GM23248 (cell line): Measurements from ENCODE around the gene B3GAT3. TPM values are rescaled to one million over a fixed set of nuclear protein-coding genes. Genes with fewer than 3 reads are reported as not detected.
A peak's percentile ranks its signal among the peaks of the same experiment; 100 is the strongest.

Experiments used
- DNase-seq: peaks from one replicate; pipeline ENCODE4 v3.0.0-alpha.2; 2015
- H2AFZ ChIP-seq: fragments of 200-600 bp; sonication (generic); 2 replicates; pipeline ENCODE4 v1.6.1; 2016; ENCODE audit warnings: antibody characterized with exemption
- H3F3A ChIP-seq: fragments of 200-600 bp; sonication (generic); 2 replicates; pipeline ENCODE4 v1.6.1; 2016; ENCODE audit warnings: mild to moderate bottlenecking, antibody characterized with exemption, mixed run types; ENCODE audit not compliant: insufficient read depth
- H3K27ac ChIP-seq: fragments of 200-600 bp; sonication (generic); 2 replicates; pipeline ENCODE4 v1.5.1; 2016; ENCODE audit warnings: mild to moderate bottlenecking
- H3K27me3 ChIP-seq: fragments of 200-600 bp; sonication (generic); replicated peaks from 2 replicates; pipeline ENCODE4 v1.6.1; 2016; ENCODE audit warnings: mild to moderate bottlenecking; ENCODE audit not compliant: insufficient read depth
- H3K36me3 ChIP-seq: fragments of 200-600 bp; sonication (generic); 2 replicates; pipeline ENCODE4 v1.6.1; 2016; ENCODE audit warnings: low read depth, mild to moderate bottlenecking
- H3K4me1 ChIP-seq: fragments of 200-600 bp; sonication (generic); 2 replicates; pipeline ENCODE4 v1.6.1; 2016; ENCODE audit warnings: mild to moderate bottlenecking; ENCODE audit not compliant: insufficient read depth
- H3K4me2 ChIP-seq: fragments of 200-600 bp; sonication (generic); one replicate; pipeline ENCODE4 v1.6.1; 2016; ENCODE audit warnings: mild to moderate bottlenecking; ENCODE audit not compliant: unreplicated experiment
- H3K4me3 ChIP-seq: fragments of 200-600 bp; sonication (generic); 2 replicates; pipeline ENCODE4 v1.5.1; 2016; ENCODE audit warnings: mild to moderate bottlenecking
- H3K79me2 ChIP-seq: fragments of 200-600 bp; sonication (generic); 2 replicates; pipeline ENCODE4 v1.6.1; 2016; ENCODE audit warnings: mild to moderate bottlenecking; ENCODE audit not compliant: insufficient read depth
- H3K9ac ChIP-seq: fragments of 200-600 bp; sonication (generic); 2 replicates; pipeline ENCODE4 v1.6.1; 2016; ENCODE audit warnings: mild to moderate bottlenecking
- H3K9me2 ChIP-seq: fragments of 200-600 bp; sonication (generic); 2 replicates; pipeline ENCODE4 v1.6.1; 2016; ENCODE audit warnings: mixed run types, mild to moderate bottlenecking, moderate library complexity; ENCODE audit not compliant: insufficient read depth
- H3K9me3 ChIP-seq: fragments of 200-600 bp; sonication (generic); one replicate; pipeline ENCODE4 v1.6.1; 2017; ENCODE audit warnings: low read depth
- H4K20me1 ChIP-seq: fragments of 200-600 bp; sonication (generic); 2 replicates; pipeline ENCODE4 v1.6.0; 2016; ENCODE audit not compliant: insufficient read depth
- EZH2 ChIP-seq: fragments of 200-600 bp; sonication (generic); IDR thresholded peaks from 2 replicates; pipeline ENCODE4 v1.6.1; 2018; ENCODE audit warnings: antibody characterized with exemption, mild to moderate bottlenecking; ENCODE audit not compliant: insufficient read depth, poor library complexity, severe bottlenecking
- EZH2phosphoT487 ChIP-seq: fragments of 200-600 bp; sonication (generic); IDR thresholded peaks from 2 replicates; pipeline ENCODE4 v1.6.1; 2018; ENCODE audit warnings: antibody characterized with exemption, moderate library complexity, mild to moderate bottlenecking, low read depth; ENCODE audit not compliant: insufficient read depth
- WGBS, 2 experiments: methylation state at CpG; one replicate each; pipeline ENCODE4 v1.1.6; 2015 to 2017; ENCODE audit warnings: low lambda C conversion rate in 2 of 2, low coverage in 1 of 2; ENCODE audit errors: missing lambda C conversion rate in 2 of 2; 5-methylcytosine and 5-hydroxymethylcytosine counted together
- in situ Hi-C: fragments of 300-500 bp; cut with MboI; formaldehyde crosslinking; loops from 2 replicates; pipeline ENCODE4 v1.15.0; 2020
- polyA plus RNA-seq: library from polyadenylated mRNA; unstranded; fragments of >200 nt; fragmentation: Nextera tagmentation; extraction: Ambion mirVana; gene quantifications from 2 replicates; pipeline ENCODE4 v1.2.1, GENCODE V29; 2016
- total RNA-seq: library from RNA; depleted of rRNA; stranded (reverse); fragments of >200 nt; shearing (Covaris generic); gene quantifications from 2 replicates; pipeline ENCODE4 v1.2.3, GENCODE V29; 2014

B3GAT3 gene
- total and polyA plus RNA-seq, 2 experiments from 2014 or later = 35.6 to 44.2 TPM

DNA sequence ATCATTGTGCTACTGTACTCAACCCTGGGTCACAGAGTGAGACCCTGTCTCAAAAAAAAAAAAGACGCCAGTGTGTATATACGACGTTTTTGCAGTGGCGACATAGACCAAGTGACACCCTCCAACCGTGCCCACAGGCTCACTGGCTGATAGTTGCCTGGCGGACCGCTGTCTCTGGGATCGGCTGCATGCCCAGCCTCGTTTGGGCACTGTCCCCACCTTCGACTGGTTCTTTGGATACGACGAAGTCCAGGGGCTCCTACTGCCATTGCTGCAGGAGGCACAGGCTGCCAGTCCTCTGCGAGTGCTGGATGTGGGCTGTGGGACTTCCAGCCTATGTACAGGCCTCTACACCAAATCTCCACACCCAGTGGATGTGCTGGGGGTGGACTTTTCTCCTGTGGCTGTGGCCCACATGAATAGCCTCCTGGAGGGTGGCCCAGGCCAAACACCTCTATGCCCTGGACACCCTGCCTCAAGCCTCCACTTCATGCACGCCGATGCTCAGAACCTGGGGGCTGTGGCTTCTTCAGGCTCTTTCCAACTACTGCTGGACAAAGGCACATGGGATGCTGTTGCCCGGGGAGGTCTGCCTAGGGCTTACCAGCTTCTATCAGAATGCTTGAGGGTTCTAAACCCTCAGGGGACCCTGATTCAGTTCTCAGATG lies 44.6 kb upstream of the B3GAT3 start:
- Histone ChIP-seq H4K20me1 (no peaks in the 10 kb centered on the region), H3K27me3 (no peaks in the 10 kb centered on the region), H3K27ac (peak overlapping the region; percentile 72), H3K4me2 (peak overlapping the region; percentile 90), H3K9me2 (no peaks in the 10 kb centered on the region), H2AFZ (no peak overlapping the region), H3K4me3 (peak overlapping the region; percentile 84), H3K9me3 (no peaks in the 10 kb centered on the region), H3K79me2 (peaks cover 59% of the 10 kb centered on the region), H3K4me1 (peaks cover 12% of the 10 kb centered on the region), H3K9ac (peak overlapping the region; percentile 87), H3K36me3 (0 out of 2 replicates have a peak, but pooled peaks cover 5% of the 10 kb centered on the region), H3F3A (peaks cover 30% of the 10 kb centered on the region)
- 17 to 18% methylated on average over 16 of the region's 16 CpGs for WGBS, 2 experiments
- in situ Hi-C loops = no loop called here
- peak; percentile 29 for DNase-seq
- TF ChIP-seq EZH2 (no peak), EZH2phosphoT487 (no peak)

DNA sequence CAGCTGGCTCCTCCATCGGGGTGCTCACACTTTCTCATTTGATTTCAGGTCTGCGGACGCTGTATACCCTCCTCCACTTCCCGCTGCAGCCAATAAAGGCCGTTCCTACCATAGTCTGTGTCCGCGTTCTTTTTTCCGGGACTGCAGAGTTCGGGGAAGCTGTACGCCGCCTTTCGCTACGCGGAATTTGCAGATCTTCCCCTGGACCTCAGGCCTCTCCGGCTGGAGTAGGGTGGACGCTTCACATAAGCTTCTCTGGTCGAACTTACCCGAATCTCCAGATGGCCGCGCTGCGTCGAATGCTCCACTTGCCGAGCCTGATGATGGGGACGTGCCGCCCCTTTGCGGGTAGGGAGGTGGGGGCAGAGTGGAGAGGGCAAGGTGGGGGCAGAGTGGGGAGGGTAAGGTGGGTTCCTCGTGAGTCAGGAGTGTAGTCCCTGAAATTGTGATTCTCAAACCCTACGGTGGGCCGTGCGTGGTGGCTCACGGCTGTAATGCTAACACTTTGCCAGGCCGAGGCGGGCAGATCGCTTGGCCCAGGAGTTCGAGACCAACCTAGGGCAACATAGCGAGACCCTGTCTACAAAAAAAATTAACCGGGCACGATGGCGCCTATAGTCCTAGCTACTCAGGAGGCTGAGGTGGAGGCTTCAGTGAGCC lies 43.9 kb upstream of the B3GAT3 start:
- no peaks in the 10 kb centered on the region for H3K9me2 ChIP-seq
- H2AFZ ChIP-seq = no peak overlapping the region
- no peaks in the 10 kb centered on the region for H3K9me3 ChIP-seq
- peak; percentile 80 for DNase-seq
- in situ Hi-C loops = no loop called here
- no peaks in the 10 kb centered on the region for H4K20me1 ChIP-seq
- H3K4me1 ChIP-seq = peaks cover 12% of the 10 kb centered on the region
- H3K4me2 ChIP-seq = peak overlapping the region; percentile 90
- H3K79me2 ChIP-seq = peaks cover 56% of the 10 kb centered on the region
- no peaks in the 10 kb centered on the region for H3K27me3 ChIP-seq
- 0 to 1% methylated on average over 32 to 39 of the region's 39 CpGs for WGBS, 2 experiments
- H3K27ac ChIP-seq = peak overlapping the region; percentile 72
- peak overlapping the region; percentile 87 for H3K9ac ChIP-seq
- TF ChIP-seq EZH2phosphoT487 = no peak
- no peak for TF ChIP-seq EZH2
- H3F3A ChIP-seq = peaks cover 30% of the 10 kb centered on the region
- peak overlapping the region; percentile 84 for H3K4me3 ChIP-seq
- H3K36me3 ChIP-seq = 0 out of 2 replicates have a peak, but pooled peaks cover 5% of the 10 kb centered on the region

- peak; percentile 96 for DNase-seq
- no peak for TF ChIP-seq EZH2phosphoT487
- no peak for TF ChIP-seq EZH2
- H3K79me2 ChIP-seq = peaks cover 50% of the 10 kb centered on the region
Measured at GRCh38 chr11:62665075-62665598, 43.4 kb upstream of the B3GAT3 start, which contains the start of the genes C11orf98 and CSKMT. Gene C11orf98 (minus strand): TSS chr11:62665210. CDS start chr11:62665169, 41 bp downstream. Gene CSKMT (plus strand): TSS chr11:62665312. CDS start chr11:62665880, 568 bp downstream.

DNA sequence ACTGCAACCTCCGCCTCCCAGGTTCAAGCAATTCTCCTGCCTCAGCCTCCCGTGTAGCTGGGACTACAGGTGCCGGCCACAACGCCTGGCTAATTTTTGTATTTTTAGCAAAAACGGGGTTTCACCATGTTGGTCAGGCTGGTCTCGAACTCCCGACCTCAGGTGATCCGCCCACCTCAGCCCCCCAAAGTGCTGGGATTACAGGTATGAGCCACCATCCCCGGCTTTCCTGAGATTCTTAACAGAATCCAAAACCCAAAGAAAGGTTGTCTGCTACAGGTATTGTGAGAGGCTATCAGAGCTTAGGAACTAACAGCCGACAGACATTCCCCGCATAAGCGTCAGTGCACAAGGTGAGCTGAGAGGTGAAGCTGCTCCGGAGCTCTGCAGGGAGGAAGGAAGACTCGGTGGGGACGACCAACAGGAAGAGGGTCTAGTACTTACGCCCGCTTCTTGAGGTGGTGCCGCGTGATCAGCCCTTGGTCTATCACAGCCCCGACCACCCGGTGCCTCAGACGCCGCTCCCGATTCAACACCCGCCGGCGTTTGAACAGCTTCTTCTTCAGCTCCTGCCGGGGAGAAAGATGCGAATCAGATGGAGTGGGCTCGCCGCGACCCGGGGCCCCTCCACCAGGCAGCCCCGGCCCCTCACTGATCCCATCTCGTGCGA lies 42.8 kb upstream of the B3GAT3 start:
- peak overlapping the region; percentile 87 for H3K9ac ChIP-seq
- H3K27ac ChIP-seq = peak overlapping the region; percentile 72
- peak overlapping the region; percentile 88 for H3K4me2 ChIP-seq
- peak; percentile 71 for DNase-seq
- peaks cover 20% of the 10 kb centered on the region for H3F3A ChIP-seq
- 3% methylated on average over 36 of the region's 36 CpGs for WGBS, 2 experiments
- peak overlapping the region; percentile 84 for H2AFZ ChIP-seq
- H3K9me3 ChIP-seq = no peaks in the 10 kb centered on the region
- H3K79me2 ChIP-seq = peaks cover 47% of the 10 kb centered on the region
- no peaks in the 10 kb centered on the region for H3K27me3 ChIP-seq
- H3K36me3 ChIP-seq = 0 out of 2 replicates have a peak, but pooled peaks cover 5% of the 10 kb centered on the region
- no peak for TF ChIP-seq EZH2phosphoT487
- no peak for TF ChIP-seq EZH2
- peak overlapping the region; percentile 84 for H3K4me3 ChIP-seq
- in situ Hi-C loops = no loop called here
- no peaks in the 10 kb centered on the region for H4K20me1 ChIP-seq
- no peaks in the 10 kb centered on the region for H3K9me2 ChIP-seq
- peaks cover 12% of the 10 kb centered on the region for H3K4me1 ChIP-seq

More at GRCh38 chr11:62665075-62665598, 43.4 kb upstream of the B3GAT3 start, which contains the start of the genes C11orf98 and CSKMT:
- peaks cover 26% of the 10 kb centered on the region for H3F3A ChIP-seq
- 1% methylated on average over 43 to 47 of the region's 47 CpGs for WGBS, 2 experiments
- H3K4me1 ChIP-seq = peaks cover 12% of the 10 kb centered on the region
- 0 out of 2 replicates have a peak, but pooled peaks cover 5% of the 10 kb centered on the region for H3K36me3 ChIP-seq
- peak within 1 kb of the TSS; percentile 87 for H3K9ac ChIP-seq
- no peaks in the 10 kb centered on the region for H3K9me3 ChIP-seq
- peak within 1 kb of the TSS; percentile 90 for H3K4me2 ChIP-seq
- peak within 1 kb of the TSS; percentile 84 for H2AFZ ChIP-seq
- H3K27ac ChIP-seq = peak within 1 kb of the TSS; percentile 72
- H3K27me3 ChIP-seq = no peaks in the 10 kb centered on the region
- in situ Hi-C loops = no loop called here
- no peaks in the 10 kb centered on the region for H4K20me1 ChIP-seq
- H3K9me2 ChIP-seq = no peaks in the 10 kb centered on the region
- H3K4me3 ChIP-seq = peak within 1 kb of the TSS; percentile 84
